Effector CD4-positive, alpha-beta T cell (primary cell): ENCODE results near the gene FARS2.
"Not testable (repeated sequence)": the region's sequence is repeated elsewhere in the genome, so short reads cannot be mapped to it uniquely, and the experiment has no call there.

Source experiments
- DNase-seq: peaks from one replicate; pipeline ENCODE4 v3.0.0-alpha.2; 2020

FARS2 gene

DNA sequence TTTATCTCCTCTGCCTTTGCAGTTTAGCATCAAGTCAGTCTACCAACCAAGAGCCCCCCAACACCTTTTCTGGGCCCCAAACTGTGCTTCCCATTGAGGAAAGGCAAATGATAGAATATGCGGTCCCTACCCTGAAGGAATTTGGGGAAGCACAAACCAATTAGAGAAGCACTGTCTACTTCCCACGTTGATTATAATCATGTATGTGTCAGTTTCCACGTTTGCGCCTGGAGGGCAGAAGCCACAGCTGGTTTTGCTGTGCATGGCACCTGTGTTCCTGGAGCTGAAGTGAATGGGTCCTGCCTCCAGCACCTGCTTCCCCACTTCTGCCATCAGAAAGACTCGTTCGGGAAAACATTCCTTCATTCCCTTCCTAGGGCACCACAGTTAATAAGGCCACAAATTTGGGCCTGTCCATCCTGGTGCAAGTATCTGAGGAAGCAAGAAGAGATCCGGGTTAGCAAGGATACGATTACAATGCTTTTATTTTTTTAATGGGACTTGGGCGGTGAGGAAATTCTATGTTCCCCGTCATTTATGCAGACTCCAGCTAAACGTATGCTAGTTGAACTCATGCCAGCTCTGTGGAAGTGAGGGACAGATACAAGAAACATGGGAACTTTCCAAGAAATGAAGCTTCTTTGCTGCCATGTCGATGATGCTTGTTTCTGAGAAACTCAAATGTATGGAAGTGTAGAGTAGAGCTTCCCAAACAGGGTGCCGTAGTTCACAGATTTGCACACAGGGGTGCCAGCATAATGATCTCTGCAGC, 411.9 kb downstream of the FARS2 start:
- no peak for DNase-seq

DNA sequence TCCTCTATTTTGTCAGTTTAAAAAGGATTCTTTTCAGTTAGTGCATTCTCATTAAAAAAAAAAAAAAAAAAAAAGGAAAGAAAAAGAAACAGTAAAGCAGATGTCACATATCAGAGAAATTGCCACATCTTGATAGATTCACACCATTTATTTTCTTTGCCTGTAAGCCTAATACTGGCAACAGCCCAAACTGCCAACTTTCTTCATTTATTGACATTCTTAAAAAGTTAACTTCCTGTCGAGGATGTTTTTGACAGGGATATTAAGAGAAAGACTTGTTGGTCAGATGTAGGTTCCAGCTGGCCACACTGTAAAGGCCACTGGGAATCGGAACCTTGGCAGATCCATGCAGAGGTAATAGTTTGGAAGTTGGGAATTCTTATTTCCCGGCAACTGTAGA, 412.8 kb downstream of the FARS2 start:
- DNase-seq: no peak

DNA sequence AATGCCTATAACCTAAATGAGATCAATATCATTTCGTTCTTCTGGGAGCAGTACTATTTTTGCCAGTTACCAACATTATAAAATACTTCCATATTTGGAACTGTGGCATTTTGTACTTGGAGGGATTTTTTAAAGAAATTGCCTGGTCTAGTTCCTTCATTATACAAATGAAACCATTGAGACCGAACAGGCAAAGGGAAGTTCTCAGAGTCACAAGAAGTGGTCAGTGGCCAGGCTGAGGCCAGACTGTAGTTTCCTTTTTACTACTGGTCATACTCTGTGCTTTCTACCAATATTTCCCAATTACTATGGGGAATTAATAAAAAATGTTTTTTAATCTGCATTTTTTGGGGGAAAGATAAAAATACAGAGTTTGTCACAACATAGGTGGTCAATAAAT, 413.4 kb downstream of the FARS2 start:
- DNase-seq: no peak

DNA sequence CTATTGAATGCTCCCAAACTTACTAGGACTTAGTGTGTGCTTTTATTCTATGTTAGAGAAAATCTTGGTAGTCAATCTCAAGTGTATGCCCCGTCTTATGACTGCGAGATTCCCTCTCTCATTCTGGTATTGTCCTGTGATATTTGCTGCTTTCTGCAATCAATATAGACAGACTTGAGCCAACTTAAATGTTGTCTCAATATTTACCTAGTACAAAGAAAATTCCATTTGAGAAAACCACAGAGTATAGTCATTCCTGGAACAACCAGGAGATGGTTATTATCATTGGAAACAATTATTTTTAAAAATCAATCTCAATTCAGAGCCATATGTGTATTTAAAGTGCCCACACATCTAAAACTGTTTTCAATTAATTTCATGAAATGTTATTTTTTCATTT, 415.4 kb downstream of the FARS2 start:
- DNase-seq: no peak

DNA sequence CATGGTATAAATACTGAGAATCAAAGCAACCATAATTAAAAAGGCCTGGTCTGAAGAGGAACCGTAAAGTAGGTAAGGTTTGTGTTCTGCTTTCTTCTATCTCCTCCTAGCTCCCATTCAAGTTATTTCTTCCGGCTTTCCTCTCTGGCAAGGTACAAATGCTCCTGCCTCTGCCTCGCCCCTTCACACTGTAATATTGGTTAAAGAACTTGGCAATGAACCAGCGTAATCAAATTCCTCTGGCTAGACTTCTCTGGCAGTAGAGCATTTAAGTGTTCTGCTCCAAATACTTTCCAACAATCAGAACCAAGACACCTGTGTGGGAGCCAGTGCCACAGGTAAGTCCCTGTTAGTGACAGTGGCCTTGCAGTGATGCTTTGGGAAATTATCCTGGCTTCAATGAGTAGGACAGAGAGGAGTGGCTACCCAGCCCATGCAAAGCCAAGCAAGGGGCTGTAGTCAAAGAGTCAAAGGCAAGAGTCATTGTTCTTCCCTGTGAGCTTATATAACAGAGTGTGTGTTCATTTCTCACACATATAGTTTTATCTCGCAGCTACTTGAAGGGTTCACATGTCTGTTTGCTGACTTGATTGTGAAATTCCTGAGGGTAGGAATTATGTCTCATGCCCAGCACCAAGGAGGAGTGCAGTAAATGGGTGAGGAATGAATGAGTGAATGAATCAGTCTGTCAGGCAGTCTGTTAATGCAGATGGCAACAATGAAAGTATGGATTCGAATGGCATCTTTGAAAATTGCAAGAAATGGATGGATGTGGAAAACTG, 416.1 kb downstream of the FARS2 start:
- no peak for DNase-seq

DNA sequence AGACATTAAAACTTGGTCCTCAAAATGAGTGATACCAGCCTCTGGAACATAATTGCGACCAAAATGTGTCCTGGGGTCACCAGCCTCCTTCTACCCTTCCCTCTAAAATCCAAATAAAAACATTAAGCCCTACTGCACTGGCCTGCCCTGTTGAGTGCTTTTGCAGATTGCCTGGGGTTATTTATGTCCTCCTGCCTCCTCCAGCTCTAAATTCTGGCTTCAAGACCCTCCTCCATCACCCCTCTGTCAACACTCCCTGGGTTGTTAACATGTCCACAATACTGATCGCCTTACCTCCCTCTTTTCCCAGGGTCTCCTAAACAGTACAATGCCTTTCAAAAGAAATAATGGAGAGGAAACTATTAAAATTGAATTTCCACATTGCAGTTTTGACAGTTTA, 418.0 kb downstream of the FARS2 start:
- no peak for DNase-seq

DNA sequence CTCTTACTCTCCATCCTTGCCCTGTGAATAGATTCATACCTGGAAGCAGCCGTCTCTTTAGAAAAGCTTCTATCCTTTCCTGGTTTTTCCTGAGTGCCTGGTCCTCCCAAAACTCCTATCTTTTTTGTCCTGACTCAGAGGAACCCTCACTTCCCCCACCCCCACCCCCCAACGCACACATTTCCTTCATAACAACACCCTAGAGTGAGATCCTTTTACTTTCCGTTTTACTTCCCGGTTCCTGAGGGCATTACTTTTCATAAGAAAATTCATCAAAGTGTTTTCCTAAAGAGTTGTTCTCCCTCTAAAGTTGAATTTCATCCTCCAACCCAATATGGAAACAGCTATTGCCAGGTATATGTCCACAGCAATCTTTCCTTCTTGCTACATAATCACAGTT, 418.4 kb downstream of the FARS2 start:
- no peak for DNase-seq

DNA sequence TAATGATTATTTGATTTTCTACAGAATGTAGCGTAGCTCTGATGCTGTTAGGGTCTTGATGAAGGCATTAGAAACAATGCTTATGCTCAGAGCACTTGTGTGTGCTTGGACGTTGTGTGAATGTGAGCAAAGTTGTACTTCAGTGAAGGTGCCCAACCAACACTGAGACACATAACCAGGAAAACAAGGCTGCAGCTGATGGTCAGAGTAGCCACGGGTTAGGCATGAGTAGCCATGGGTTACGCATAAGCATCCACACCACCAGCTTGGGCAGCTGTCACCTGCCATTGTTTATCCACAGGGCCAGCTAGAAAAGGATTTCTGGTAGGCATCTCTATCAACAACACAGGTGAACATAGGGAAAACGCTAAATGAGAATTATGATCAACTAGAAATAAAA, 418.8 kb downstream of the FARS2 start:
- no peak for DNase-seq

DNA sequence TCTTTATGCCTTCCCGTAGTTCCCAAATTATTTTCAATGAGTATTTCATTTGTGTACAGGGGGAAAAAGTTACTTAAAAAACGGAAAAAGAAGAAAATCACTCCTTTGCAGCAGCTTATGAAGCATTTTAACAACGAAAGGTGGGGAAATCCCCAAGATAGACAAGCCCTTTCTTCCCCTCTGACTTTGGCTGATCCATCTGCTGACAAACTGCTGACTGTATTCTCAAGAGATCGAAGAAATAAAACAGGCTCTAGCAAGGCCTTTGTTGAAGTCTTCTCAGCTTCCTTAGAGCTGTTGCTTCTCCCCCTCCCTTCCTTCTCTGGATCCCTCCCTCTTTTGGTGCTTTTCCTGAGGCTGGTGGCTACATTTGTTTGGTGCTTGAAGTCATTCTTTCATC, 420.2 kb downstream of the FARS2 start:
- DNase-seq: no peak

DNA sequence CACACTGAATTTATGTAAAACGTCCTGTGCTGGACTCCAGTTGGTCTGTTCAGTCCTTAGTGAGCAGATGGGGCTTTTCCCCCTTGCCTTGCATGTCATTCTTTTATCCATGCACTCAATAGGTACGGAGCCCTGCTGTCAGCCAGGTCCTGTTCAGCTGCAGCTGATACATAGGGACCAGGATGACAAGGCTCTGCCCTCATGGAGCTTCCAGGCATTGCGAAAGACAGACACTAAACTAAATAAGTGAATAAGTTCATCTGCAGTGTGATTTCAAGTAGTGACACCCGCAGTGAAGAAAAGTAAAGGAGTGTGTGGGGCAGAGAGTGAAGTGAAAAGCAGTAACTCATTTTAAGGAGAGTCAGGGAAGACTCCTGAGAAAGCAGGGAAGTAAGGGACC, 421.2 kb downstream of the FARS2 start:
- DNase-seq: no peak

DNA sequence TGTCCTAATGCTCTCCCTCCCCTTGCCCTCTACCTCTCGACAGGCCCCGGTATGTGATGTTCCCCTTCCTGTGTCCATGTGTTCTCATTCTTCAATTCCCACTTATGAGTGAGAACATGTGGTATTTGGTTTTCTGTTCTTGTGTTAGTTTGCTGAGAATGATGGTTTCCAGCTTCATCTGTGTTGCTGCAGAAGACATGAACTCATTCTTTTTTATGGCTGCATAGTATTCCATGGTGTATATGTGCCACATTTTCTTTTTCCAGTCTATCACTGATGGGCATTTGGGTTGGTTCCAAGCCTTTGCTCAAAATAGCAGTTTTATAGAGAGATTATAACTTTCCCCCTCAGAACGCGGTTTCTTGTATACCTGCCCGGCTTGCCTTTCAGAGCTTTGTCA, 422.4 kb downstream of the FARS2 start:
- DNase-seq: not testable (repeated sequence)

DNA sequence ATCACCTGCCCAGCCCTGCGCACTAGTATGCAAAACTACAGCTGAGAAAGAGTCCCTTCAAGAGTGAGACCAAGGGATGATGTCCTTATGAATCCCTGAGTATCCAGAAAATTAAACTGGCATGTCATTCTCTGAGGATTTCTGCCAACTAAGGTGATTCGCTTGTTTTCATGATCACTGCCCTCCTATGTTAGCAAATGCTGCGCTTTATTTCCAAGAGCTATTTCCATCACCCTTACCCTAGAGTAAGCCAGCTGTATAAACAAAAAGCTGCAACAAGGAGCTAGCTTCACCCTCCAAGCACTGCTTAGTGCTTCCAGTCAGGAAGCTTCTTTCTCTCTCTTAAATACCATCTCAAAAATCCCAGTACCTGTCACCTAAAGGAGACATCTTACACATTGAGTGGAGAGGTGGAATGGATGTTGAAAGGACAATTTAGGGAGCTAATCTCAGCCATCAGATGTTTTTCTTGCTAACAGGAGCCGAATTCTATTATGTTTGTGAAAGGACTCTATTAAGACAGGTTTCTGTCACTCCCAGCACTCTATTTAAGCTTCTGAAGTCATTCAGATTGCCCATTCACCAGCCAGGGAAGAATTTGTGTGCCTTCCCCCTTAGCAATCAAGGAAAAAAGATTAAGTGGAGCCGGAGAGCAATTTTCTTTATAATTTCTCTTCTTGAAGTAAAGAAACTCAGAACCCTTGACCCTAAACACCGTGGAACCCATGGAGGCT, 423.2 kb downstream of the FARS2 start:
- no peak for DNase-seq

DNA sequence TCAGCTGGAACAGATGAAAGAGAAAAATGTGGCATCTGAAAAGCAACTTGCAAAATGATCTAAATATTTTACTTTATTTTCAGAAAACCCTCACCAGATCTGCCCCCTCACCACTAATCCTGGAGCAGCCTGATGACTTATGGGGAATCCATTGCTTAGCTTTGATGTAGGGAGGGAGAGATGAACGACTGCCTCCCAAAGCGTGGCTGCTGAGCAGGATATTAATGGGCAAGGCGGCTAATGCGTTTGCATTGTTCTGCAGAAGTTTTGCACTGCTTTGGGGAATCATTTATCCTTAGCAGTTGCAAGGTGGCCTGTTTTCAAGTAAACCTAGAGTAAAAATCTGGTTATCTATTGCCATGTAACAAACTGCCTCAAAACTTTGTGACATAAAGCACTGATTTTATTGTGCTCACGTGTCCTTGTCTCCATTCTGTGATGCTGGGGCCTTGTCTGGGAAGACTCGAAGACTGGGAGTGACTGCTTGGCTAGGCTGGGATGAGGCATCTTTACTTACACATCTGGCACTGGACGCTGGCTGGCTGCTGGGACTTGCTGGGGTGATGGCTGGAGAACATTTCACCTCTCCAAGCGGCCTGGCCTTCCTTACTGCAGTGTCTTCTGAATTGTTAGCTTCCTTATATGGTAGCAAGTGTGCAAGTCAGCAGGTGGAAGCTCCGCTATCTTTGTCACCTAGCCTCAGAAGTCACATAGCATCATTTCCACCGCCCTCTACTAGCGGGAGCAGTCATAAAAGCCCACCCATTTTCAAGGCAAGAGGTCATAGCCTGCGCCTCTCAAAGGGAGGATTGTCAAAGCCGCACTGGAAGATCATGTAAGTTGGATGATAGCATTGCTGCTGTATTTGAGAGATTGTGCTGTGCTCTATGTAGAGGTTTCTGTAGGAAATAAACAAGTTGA, 432.2 kb downstream of the FARS2 start:
- DNase-seq: no peak

DNA sequence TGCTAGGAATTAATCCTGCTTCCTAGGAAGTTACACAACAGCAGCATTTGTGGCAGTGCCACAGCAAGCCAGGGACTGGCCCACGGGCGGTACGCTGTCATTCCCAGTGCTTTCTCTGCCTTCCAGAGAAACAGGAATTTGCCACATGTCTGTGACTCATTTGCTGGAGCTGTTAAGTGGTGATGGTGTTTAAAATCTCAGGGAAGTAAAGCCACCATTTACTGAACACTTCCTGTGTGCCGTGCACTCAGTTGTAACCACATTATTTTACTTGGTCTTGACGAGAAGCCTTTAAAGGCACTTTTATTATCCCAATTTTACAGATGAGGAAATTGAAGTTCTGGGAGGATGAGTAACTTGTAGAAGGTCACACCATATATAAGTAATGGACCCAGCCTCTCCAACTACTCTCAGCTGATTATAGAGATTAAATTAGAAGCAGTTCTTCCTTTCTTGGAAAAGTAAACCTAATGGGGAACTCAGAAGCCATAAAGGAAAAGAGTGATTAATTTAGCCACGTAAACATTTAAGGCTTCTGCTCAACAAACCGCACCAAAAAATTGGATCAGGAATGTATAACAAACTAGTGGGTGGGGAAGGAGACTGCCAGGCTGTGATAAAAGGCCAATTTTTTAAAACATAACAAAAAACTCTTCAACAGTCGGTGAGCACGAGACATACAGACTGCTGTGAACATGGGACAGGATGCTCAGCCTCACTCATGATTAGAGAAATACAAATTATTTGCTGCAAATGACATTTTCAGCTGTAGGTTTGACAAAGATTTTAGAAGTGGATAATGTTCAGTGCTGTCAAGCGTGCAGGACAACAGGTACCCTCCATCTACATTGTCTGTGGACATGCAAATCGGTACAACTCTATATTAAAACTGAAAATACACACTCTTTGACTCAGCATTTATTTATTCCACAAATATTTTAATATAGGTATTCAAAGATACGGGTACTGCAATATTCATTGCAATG, 434.2 kb downstream of the FARS2 start:
- no peak for DNase-seq

DNA sequence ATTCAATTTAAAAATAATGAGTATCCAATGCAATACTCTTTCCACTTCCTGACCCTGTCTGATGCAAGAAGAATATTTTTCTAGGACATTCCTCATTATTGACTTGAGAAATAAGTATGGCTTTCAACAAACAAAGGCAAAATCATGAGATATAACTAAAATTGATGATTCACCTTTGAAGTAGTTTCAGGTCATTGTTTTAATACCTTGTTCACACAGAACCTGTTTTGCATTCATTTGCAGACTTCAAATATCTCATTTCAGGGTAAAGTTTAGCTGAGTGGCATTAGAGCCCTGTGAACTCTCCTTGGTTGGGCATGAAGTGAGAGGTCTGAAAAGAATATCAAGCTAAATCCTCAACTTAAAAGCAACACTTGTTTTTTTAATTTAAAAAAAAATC, 436.2 kb downstream of the FARS2 start:
- no peak for DNase-seq

DNA sequence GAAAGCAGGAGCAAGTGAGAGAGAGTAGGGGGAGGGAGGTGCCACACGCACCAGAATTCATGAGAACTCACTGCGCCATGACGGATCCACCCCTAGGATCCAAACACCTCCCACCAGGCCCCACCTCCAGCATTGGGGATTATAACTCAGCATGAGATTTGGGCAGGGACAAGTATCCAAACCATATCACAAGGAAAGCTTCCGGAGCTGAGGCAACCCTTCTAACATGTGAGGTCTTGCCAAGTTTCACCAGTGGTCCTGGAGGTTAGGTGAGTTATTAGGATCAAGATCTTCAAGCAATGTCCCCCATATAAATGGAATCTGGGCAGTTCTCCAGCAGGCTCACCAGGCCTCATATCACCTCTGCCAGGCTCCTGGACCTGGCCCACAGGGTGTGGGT, 437.0 kb downstream of the FARS2 start:
- DNase-seq: no peak

DNA sequence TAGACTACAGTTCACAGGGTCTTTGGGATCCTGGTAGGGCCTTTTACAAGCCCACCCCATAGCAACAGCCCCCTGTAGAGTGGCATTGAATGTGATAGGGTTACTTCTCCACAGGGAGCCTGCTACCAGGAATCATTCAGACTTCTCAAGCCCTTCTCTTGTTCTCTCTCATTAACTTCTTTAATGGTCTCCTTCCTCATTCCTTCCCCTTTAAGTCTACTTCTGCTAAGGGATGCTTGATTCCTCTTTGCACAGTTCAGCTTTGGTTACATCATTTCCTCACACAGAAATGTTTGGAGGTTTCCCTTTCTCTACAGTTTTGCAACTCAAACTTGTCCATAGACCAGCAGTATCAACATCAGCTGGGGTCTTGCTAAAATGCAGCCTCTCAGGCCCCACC, 437.8 kb downstream of the FARS2 start:
- DNase-seq: not testable (repeated sequence)

DNA sequence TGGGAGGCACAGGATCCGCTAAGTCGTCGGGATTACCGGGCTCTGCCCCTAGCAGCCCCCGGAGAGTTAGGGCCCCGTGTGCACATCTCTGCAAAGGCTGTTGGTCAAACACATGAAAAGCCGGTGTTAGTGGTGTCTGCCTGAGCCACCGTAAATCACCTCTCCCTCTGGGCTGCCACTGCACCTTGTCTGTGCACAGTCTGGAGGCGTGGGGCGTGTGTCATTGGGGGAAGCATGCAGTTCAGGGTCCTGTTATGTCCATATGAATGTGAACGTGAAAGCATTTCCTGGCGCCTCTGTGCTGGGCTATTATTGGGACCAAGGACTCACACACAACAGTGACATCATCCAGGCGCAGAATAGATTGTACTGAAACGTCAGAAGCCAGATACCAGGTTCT, 439.9 kb downstream of the FARS2 start:
- DNase-seq: no peak

DNA sequence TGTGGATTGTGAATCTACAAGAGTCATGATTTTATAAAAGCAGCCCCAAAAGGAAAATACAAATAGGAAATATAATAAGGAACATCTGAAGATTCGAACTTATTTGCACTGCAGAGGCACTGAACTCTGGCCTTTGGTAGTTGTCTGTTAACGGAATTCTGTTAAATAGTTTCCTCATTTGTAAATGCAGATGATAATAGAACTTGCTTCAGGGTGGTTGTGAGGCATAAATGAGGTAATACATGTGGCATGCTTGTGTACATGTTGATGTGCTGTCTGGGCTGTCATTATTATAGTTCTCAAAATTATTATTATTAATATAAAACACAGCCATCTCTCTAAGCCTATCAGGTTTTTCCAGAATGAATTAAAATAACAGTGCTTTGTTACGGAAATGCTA, 443.4 kb downstream of the FARS2 start:
- no peak for DNase-seq

DNA sequence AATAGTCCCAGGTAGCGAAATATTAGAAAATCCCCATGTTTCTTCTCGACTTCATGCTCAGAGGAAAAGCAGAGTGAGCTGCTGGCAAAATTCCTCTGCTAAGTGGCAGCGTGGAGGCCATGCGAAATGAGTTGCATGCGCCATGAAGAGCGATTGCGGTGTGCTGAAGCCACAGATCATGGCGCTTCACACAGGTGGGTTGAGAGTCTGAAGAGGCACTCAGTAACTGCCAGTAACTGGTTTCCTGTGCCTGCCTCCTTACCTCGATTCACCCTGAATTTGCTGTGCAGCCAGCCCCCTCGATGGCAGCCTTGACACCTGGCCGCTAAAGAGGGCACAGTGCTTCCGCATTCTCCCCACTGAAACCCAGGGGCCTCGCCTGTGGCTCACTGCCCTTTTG, 443.9 kb downstream of the FARS2 start:
- no peak for DNase-seq
